K562 (cell line): ENCODE data around the gene REEP6. TPM values are rescaled to one million over a fixed set of nuclear protein-coding genes. Genes with fewer than 3 reads are reported as not detected.

Experiments
- ARNT ChIP-seq, 2 experiments: fragments of 450-650 bp; IDR thresholded peaks; 2 replicates each; pipeline ENCODE4 v1.6.1; 2016; ENCODE audit warnings: mild to moderate bottlenecking in 1 of 2
- CREM ChIP-seq: IDR thresholded peaks from 2 replicates; pipeline ENCODE4 v1.6.1; 2014; ENCODE audit warnings: antibody characterized with exemption, low read depth
- FOXP1 ChIP-seq: sonication (generic); formaldehyde crosslinking; IDR thresholded peaks from 2 replicates; pipeline ENCODE4 v1.8.0; 2022; ENCODE audit warnings: mild to moderate bottlenecking, missing genetic modification reagents
- HDAC1 ChIP-seq, 2 experiments: fragments of 450-650 bp; IDR thresholded peaks; 2 replicates each; pipeline ENCODE4 v1.6.1; 2016 to 2017; ENCODE audit warnings: inconsistent platforms in 1 of 2, mild to moderate bottlenecking in 1 of 2, moderate library complexity in 1 of 2
- KLF1 ChIP-seq: fragments of 450-650 bp; IDR thresholded peaks from 2 replicates; pipeline ENCODE4 v1.6.1; 2016; ENCODE audit warnings: missing genetic modification characterization, missing compliant biosample characterization
- NFIX ChIP-seq: fragments of 250-450 bp; sonication (Bioruptor Pico); IDR thresholded peaks from 2 replicates; pipeline ENCODE4 v1.4.0; 2020; ENCODE audit warnings: low read depth, mild to moderate bottlenecking, moderate library complexity
- NFRKB ChIP-seq: fragments of 450-650 bp; IDR thresholded peaks from 2 replicates; pipeline ENCODE4 v1.6.1; 2016; ENCODE audit warnings: low read depth
- ZEB2 ChIP-seq: fragments of 450-650 bp; IDR thresholded peaks from 2 replicates; pipeline ENCODE4 v1.6.1; 2016
- ZNF324 ChIP-seq: fragments of 250-450 bp; sonication (Bioruptor Pico); IDR thresholded peaks from 2 replicates; pipeline ENCODE4 v1.4.0; 2020; ENCODE audit warnings: mild to moderate bottlenecking
- ZNF76 ChIP-seq: fragments of 250-450 bp; sonication (Bioruptor Pico); IDR thresholded peaks from 2 replicates; pipeline ENCODE4 v1.4.0; 2020; ENCODE audit warnings: mild to moderate bottlenecking, moderate library complexity, borderline replicate concordance
- polyA plus RNA-seq, 8 experiments: library from polyadenylated mRNA; depleted of rRNA in 4 of 8; stranded (reverse) in 5 of 8; unstranded in 3 of 8; fragments of >200 nt; fragmentation: Nextera tagmentation in 2 of 8; fragmentation: Illumina TruSeq in 1 of 8; extraction: Ambion mirVana in 2 of 8; extraction: Trizol in 1 of 8; gene quantifications; 2 replicates each; pipeline versions ENCODE4 v1.2.1 to v1.2.3, GENCODE V29; 2011 to 2014; ENCODE audit warnings: inconsistent platforms in 1 of 8, missing spikeins in 1 of 8
- total RNA-seq, 7 experiments: library from RNA; depleted of rRNA in 6 of 7; stranded (reverse); fragments of >200 nt in 6 of 7; fragmentation: Illumina TruSeq in 2 of 7; extraction: Trizol in 2 of 7; gene quantifications; 2 replicates each; pipeline versions ENCODE4 v1.2.1 to v1.2.3, GENCODE V29; 2011 to 2021; ENCODE audit warnings: low replicate concordance in 1 of 7
- TF ChIP-seq, protein P1 (sequence below): fragments of 200-600 bp; sonication (generic); IDR thresholded peaks from one replicate; pipeline ENCODE4 v1.6.1; 2012; ENCODE audit warnings: mild to moderate bottlenecking, low read depth, low read length, inconsistent platforms
- TF ChIP-seq, protein P2 (sequence below), 2 experiments: fragments of 150-350 bp in 1 of 2; IDR thresholded peaks; 2 replicates each; pipeline ENCODE4 v1.6.1; 2012 to 2016; ENCODE audit warnings: low read depth in 2 of 2, low read length in 2 of 2, mild to moderate bottlenecking in 1 of 2, moderate library complexity in 1 of 2

The REEP6 gene
- total and polyA plus RNA-seq, 9 of the 15 experiments (the other 6 are each of a cell fraction or from before 2014, with no cell fraction given): 1.2 to 64.2 (median 12.7) TPM

DNA sequence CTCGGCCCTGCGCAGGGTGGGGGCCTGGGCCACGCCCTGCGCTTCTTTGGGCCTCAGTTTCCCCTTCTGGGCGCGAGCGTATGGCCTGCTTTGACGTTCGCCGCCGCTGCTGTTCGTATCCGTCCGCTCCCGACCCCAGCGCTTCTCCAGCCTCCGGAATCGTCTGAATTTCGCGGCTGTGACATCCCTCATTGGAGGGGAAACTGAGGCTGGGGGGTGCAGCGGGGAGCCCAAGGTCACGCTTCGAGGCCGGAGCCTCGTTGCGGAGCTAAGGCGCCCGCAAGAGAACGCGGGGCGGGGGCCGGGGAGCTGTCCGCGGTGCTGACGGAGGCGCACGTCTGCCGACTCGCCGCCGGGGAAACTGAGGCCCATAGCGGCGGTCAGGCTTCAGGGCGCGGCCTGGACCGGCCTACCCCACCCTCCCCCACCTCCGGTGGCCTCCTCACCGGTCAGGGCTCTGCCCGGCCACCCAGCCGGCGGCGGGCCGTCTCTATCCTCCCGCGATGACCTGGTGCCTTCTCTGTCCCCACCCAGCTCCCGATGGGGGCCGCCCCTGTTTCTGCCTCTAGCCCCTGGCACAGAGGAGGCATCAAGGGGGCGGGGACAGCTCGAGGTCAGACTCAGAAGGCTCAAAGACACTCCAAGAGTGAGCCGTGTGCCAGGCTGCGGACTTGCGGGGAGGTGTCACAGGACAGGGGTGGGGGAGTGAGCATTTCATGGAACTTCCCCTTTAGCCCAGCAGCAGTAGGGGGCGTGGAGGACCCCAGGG is 44.1 kb upstream of the REEP6 start (continued):
- TF ChIP-seq, protein P1, sequence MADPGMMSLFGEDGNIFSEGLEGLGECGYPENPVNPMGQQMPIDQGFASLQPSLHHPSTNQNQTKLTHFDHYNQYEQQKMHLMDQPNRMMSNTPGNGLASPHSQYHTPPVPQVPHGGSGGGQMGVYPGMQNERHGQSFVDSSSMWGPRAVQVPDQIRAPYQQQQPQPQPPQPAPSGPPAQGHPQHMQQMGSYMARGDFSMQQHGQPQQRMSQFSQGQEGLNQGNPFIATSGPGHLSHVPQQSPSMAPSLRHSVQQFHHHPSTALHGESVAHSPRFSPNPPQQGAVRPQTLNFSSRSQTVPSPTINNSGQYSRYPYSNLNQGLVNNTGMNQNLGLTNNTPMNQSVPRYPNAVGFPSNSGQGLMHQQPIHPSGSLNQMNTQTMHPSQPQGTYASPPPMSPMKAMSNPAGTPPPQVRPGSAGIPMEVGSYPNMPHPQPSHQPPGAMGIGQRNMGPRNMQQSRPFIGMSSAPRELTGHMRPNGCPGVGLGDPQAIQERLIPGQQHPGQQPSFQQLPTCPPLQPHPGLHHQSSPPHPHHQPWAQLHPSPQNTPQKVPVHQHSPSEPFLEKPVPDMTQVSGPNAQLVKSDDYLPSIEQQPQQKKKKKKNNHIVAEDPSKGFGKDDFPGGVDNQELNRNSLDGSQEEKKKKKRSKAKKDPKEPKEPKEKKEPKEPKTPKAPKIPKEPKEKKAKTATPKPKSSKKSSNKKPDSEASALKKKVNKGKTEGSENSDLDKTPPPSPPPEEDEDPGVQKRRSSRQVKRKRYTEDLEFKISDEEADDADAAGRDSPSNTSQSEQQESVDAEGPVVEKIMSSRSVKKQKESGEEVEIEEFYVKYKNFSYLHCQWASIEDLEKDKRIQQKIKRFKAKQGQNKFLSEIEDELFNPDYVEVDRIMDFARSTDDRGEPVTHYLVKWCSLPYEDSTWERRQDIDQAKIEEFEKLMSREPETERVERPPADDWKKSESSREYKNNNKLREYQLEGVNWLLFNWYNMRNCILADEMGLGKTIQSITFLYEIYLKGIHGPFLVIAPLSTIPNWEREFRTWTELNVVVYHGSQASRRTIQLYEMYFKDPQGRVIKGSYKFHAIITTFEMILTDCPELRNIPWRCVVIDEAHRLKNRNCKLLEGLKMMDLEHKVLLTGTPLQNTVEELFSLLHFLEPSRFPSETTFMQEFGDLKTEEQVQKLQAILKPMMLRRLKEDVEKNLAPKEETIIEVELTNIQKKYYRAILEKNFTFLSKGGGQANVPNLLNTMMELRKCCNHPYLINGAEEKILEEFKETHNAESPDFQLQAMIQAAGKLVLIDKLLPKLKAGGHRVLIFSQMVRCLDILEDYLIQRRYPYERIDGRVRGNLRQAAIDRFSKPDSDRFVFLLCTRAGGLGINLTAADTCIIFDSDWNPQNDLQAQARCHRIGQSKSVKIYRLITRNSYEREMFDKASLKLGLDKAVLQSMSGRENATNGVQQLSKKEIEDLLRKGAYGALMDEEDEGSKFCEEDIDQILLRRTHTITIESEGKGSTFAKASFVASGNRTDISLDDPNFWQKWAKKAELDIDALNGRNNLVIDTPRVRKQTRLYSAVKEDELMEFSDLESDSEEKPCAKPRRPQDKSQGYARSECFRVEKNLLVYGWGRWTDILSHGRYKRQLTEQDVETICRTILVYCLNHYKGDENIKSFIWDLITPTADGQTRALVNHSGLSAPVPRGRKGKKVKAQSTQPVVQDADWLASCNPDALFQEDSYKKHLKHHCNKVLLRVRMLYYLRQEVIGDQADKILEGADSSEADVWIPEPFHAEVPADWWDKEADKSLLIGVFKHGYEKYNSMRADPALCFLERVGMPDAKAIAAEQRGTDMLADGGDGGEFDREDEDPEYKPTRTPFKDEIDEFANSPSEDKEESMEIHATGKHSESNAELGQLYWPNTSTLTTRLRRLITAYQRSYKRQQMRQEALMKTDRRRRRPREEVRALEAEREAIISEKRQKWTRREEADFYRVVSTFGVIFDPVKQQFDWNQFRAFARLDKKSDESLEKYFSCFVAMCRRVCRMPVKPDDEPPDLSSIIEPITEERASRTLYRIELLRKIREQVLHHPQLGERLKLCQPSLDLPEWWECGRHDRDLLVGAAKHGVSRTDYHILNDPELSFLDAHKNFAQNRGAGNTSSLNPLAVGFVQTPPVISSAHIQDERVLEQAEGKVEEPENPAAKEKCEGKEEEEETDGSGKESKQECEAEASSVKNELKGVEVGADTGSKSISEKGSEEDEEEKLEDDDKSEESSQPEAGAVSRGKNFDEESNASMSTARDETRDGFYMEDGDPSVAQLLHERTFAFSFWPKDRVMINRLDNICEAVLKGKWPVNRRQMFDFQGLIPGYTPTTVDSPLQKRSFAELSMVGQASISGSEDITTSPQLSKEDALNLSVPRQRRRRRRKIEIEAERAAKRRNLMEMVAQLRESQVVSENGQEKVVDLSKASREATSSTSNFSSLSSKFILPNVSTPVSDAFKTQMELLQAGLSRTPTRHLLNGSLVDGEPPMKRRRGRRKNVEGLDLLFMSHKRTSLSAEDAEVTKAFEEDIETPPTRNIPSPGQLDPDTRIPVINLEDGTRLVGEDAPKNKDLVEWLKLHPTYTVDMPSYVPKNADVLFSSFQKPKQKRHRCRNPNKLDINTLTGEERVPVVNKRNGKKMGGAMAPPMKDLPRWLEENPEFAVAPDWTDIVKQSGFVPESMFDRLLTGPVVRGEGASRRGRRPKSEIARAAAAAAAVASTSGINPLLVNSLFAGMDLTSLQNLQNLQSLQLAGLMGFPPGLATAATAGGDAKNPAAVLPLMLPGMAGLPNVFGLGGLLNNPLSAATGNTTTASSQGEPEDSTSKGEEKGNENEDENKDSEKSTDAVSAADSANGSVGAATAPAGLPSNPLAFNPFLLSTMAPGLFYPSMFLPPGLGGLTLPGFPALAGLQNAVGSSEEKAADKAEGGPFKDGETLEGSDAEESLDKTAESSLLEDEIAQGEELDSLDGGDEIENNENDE: no peak
- TF ChIP-seq ZNF324 (CRISPR knock-in tag) (no peak), CREM (peak; percentile 31; the same call in 1 of the 2 replicates), NFRKB (no peak), ARNT (IDR thresholded peaks at IDR 0.05) (no peak), KLF1 (no peak), HDAC1 (IDR thresholded peaks at IDR 0.05) (peak in 1 of 2 experiments; percentile 65; a peak in 2 of 4 replicates), ZNF76 (no peak), ZEB2 (no peak), FOXP1 (CRISPR knock-in tag) (peak; percentile 88), NFIX (CRISPR knock-in tag) (no peak)
- TF ChIP-seq, protein P2, sequence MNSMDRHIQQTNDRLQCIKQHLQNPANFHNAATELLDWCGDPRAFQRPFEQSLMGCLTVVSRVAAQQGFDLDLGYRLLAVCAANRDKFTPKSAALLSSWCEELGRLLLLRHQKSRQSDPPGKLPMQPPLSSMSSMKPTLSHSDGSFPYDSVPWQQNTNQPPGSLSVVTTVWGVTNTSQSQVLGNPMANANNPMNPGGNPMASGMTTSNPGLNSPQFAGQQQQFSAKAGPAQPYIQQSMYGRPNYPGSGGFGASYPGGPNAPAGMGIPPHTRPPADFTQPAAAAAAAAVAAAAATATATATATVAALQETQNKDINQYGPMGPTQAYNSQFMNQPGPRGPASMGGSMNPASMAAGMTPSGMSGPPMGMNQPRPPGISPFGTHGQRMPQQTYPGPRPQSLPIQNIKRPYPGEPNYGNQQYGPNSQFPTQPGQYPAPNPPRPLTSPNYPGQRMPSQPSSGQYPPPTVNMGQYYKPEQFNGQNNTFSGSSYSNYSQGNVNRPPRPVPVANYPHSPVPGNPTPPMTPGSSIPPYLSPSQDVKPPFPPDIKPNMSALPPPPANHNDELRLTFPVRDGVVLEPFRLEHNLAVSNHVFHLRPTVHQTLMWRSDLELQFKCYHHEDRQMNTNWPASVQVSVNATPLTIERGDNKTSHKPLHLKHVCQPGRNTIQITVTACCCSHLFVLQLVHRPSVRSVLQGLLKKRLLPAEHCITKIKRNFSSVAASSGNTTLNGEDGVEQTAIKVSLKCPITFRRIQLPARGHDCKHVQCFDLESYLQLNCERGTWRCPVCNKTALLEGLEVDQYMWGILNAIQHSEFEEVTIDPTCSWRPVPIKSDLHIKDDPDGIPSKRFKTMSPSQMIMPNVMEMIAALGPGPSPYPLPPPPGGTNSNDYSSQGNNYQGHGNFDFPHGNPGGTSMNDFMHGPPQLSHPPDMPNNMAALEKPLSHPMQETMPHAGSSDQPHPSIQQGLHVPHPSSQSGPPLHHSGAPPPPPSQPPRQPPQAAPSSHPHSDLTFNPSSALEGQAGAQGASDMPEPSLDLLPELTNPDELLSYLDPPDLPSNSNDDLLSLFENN (IDR thresholded peaks at IDR 0.05; ENCODE audit: low read depth in 2 of 2, low read length in 2 of 2): no peak
